HG03175 (cell line): ENCODE results near the gene MYPOP.
A peak's percentile ranks its signal among the peaks of the same experiment; 100 is the strongest.

Source experiments
- ATAC-seq: cut with Tn5 transposase; IDR thresholded peaks from one replicate; pipeline ENCODE4 v1.9.1; 2021; ENCODE audit warnings: mild to moderate bottlenecking, moderate library complexity; ENCODE audit not compliant: unreplicated experiment

The MYPOP gene, protein sequence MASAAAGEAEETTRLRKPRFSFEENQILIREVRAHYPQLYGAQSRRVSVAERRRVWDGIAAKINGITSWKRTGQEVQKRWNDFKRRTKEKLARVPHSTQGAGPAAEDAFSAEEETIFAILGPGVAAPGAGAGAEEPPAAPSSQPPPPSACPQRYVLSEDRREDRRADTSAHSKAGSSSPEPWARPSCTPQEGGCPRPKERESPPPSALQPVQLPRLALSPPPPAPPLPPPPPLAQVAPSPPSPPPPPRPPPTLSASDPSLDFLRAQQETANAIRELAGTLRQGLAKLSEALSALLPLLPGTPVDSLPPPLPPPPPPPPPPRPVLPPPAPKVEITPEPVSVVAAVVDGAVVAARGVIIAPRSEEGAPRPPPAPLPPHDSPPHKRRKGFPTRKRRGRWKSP

DNA sequence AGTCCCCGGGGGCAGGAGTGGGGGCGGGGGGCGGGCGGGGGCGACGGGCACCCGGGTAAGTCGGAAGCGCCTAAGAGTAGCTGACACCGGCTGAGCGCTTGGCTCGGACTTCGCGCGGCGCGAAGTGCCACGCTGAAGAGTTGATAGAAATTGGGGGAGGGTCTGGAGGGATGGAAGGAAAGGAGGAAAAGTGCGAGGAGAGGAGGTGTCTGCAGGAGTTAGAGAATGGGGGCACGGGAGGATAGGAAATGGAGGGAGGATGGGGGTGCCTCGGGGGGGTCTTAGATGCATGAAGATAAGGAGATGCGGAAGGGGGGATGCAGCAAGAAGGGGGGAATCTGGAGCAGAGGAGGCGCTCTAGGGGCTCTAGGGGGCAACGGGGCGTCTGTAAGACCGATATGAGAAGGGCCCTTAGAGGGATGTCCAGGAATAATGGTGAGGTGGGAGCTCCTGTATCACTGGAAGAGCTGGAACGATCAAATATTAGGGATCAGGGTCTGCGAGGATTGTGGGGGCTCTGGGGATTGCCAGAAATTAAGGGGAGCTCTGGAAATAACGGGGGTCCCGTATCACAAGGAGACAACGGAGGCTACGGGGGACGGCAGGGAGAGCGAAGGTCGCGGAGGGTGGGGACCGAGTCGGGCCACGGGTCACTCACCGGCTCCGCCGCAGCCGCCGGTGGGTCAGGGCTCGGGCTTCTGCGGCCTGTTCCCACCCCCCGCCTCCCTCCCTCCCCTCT lies at the start of gene MYPOP:
MYPOP (minus strand) TSS at position 702 of the 739 bp plus-strand sequence. CDS start 840 bp downstream, outside the sequence.
- no peak for ATAC-seq

DNA sequence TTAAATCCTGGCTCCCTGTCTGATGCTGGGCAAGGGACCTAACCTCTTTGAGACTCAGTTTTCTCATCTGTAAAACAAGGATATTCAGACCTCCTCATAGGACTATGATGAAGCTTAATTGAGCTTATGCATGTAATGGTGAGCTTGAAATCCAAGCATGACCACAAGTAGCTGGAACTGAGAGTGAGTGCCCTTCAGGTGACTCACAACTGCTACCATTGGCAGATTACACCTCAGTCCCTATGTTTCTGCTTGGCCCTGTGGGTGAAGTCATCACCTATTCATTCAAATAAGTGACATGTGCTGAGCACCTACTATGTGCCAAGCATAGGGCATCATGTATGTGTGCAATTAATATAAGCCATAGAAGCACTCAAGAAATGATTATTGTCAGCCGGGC lies 45.5 kb upstream of the MYPOP start:
- ATAC-seq = no peak

DNA sequence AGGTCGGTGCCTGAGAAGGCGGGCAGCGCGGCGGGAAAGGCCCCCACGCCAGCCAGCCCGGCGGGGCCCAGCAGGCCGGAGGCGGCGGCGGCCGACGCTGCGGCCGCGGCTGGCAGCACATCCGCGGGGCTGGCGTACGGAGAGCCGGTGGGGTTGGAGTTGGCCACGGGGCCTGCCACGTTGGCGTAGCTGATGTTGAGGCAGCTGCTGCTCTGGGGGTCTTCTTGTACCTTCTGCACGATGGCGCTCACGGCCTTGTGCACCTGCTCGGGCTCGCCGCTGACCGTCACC lies 38.0 kb upstream of the MYPOP start:
- ATAC-seq = no peak

DNA sequence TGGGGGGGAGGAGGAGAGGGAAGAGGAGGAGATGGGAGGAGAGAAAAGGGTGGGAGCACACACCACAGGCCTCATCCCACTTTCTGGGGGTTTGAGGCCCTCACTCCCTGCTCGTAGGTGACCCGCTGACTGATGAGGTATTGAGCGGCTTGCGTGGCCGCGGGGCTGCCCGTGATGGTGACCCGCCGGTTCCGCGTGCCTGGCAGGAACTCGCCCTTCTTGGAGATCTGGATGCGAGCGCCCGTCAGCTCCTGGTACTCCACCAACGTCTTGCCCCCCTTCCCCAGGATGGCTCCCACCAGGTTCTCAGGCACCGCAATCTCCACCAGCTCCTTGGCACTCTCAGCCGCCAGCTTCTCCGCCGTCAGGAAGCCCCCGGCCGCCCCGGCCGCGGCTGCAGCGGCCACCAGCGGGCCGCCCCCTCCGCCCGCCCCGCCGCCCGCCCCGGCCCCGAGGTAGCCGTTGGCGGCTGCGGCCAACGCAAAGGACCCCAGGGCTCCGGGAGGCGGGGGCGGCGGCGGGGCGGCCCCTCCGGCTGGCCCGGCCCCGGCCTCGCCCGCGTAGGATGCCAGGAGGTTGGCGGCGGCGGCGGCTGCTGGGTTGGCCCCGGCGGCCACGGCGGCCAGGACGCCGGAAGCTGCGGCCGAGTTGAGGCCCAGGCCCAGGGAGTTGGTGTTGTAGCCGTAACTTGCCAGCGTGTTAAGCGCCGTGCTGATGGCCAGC lies 37.5 kb upstream of the MYPOP start:
- no peak for ATAC-seq

DNA sequence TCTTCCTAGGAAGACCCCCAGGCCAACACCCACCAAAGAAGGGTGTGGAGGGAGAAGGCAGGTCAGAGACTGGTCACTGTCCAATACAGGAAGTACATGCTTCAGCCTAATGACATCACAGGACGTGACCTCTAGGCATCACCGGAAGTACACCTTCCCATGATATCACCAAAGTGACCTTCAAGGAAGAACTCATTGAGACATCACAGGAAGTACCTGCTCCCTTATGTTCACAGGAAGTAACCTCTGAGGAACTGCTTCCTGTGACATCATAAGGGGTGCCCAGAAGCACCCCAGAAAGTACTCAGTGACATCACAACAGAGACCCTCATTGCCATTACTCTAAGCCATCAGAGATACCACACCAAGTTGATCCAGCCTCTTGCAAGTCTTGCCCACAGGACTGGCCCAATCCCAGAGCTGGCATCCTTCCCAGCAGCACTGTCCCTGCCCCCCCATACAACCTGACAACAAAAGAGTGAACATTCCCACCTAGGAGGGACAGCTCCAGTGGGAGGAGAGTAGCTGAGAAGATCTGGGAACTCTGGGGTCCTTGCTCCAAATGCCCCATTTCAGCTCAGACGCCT lies 36.4 kb upstream of the MYPOP start:
- ATAC-seq = no peak

DNA sequence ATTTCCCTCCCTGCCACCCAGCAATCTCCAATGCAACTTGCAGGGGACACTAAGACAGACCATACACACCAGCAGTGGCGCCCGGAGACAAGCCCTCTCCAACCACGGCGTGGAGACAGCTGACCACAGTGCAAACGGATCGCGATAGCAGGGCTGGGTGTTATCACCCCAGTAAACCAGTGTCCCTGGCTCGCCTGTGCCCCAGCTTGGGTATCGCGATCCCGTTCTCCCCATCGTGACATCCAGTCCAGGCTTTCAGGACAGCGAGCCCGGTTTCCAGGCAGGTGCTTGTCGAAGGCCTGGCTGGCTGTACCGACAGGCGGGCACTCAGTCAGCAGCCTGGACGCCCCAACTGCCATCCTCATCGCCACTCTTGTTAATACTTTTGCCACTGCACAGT lies 32.9 kb upstream of the MYPOP start:
- no peak for ATAC-seq

DNA sequence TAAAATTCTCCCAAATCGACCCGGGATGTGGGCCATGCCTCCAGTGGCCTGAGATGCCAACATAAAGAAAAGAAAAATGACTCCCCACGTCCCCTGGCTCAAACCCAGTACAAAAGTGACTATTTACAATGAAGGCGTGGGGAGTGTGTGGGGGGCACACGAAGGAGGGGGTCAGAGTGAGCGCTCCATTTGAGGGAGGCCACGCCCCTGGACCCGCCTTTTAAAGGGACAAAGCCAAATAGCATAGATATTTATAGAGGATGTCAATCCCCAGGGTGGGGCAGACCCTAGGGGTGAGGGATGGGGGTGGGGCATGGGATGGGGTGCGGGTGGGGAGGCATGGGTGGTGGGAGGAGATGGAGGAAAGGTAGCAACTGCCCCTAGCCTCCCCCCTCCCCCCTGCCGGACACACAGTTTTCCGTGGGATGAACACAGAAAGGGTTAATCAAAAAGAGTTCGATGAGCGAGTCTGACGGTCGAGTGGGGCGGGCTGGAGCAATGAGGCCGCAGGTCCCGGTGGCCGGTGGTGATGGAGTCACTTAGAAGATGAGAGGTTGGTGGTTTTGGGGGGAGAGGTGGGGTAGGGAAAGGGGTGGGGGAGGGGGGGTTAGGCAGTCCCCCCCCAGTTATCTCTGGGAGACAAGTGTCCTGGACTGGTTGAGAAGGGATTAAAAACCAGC lies 32.3 kb upstream of the MYPOP start:
- no peak for ATAC-seq

DNA sequence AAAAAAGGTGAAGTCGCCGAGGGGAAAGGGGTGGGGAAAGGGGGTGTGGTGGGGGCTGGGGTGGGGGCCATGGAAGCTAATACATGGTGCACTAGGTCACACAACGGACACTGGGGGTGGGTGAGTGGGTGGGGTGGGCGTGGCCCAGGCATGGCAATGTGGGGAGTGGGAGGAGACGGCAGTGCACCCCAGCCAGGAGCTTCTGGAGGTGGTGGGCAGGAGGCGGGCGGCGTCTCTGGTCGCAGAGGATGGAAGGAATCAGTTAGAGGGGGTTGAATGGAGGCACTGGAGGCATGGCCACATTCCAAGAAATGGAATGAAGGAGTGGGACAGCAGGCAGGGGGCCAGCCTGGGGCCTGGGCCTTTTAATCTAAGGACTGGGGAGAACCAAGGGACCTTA lies 31.3 kb upstream of the MYPOP start:
- ATAC-seq = no peak

DNA sequence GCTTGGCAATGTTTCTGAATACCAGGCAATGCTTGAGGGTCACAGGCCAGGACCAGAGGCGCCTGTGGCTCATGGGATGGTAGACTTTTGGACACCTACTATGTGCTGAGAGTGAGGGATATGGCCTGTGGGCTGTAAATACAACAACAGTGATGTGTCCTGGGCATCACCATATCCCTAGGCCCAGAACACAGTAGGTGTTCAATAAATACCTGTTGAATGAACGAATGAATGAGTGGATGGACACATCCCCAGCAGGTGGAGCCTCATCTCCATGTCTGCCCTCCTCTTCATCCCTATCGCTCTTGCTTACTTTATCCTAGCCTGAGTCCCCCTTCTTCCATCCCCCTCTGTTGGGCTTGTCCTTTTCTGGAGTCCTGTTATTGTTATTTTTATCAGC lies 28.6 kb upstream of the MYPOP start:
- ATAC-seq = no peak

DNA sequence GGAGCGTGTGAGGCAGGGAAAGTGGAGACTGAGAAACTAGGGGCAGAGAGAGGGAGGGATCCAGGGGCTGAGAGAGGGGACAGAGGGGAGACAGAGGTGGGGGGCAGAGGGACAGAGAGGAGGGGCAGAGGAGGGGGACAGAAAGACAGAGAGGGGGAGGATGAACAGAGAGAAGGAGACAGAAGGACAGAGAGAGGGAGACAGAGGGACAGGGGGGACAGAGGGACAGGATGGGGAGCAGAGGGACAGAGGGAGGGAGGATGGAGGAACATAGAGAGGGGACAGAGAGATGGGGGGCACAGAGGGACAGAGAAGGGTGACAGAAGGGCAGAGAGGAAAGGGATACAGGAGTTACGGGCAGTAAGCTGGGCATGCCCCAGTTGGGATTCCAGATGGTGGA lies 26.8 kb upstream of the MYPOP start:
- no peak for ATAC-seq

DNA sequence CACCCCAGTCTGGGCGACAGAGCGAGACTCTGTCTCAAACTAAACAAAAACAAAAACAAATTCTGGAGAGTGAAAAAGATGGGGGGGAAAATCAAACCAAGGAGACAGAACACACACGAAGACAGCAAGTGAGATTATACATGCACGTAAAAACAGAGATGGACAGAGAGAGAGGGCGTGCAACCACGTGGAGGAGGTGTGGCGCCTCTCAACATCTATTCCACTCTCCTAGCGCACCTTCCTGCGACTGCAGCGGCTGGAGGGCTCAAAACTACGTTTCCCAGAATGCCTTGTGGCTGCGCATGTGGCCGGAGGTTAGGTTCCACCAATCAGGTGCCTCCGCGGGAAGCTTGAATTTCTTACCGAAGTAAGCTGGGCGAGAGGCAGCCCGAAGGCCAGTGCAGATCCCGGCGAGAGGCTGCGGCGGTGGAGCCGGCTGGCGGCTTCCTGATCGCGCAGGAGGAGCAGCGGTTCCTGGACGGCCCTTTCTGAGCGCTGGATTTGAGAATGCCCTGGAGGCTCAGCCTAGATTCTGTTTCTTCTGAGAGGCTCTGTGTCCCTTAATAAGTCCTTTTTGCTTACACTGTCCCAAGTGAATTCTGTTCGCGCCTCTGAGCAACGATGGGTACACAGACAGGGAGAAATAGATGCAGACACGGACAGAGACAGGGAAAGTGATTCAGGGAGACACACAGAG lies 25.3 kb upstream of the MYPOP start:
- ATAC-seq = peak; percentile 57

DNA sequence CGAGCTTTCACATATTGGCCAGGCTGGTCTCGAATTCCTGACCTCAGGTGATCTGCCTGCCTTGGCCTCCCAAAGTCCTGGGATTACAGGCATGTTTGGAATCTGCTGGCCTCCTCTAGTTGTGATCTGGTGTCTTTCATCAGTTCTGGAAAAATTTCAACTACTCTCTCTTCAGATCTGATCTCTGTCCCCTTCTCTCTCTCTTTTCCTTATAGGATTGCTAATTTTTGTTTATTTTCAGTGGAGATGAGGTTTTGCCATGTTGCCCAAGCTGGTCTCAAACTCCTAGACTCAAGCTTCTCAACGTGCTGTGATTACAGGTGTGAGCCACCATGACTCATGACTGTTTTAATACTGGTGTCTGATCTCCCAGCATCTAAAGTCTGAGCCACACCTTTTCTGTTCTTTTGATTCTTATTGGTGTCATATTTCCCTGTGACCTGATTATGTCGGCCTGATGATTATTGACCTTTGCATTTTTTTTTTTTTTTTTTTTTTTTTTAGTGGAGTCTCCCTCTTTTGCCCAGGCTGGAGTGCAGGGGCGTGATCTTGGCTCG lies 22.6 kb upstream of the MYPOP start:
- no peak for ATAC-seq

DNA sequence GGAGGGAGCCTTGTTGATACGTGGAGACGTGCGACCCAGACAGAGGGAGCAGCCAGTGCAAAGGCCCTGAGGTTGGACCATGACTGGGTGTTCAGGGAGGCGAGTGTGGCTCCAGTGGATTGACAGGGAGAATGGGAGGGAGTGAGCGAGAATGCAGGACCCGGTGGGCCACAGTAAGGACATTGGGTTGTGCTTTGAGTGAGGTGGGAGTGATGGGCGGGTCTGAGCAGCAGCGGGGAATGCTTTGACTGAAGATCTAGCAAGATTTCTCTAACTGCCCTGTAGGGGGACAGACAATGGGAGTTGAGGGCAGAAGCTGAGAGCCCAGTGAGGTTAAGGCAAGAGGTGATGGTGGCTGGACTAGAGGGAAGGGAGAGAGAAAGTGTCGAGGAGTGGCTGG lies 19.9 kb upstream of the MYPOP start:
- no peak for ATAC-seq

DNA sequence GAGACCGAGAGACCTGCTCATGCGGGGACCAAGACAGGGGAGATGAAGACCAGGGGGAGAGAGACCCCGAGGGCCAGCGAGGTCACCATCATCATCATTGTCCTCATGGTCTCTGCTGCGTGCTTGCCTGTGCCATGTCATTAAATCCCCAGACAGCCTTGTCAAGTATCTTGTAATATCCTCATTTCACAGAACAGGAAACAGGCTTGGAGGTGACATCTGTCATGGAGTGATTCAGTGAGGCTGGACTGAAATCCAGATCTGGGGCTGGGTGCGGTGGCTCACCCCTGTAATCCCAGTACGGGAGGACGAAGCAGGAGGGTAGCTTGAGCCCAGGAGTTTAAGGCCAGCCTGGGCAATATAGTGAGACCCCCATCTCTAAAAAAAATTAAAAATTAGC lies 18.0 kb upstream of the MYPOP start:
- ATAC-seq = no peak

DNA sequence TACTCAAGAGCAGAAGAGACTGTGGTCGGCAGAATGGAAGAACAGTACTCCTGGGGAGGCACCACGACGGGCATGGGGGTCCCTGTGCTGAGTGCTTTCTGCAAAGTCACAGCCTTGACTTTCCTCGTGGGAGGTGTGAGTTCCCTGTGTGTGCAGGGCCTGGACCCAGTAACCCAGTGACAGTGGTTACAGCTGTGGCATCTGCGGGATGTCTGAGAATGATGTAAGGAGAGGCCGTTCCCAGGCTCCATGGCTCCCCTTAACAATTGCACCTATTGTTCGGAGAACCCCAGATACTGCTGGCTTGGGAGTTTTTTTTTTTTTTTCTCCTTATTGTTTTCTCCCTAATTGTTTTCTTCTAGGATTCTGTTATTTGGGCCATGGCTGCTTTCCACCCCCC lies 17.3 kb upstream of the MYPOP start:
- no peak for ATAC-seq

DNA sequence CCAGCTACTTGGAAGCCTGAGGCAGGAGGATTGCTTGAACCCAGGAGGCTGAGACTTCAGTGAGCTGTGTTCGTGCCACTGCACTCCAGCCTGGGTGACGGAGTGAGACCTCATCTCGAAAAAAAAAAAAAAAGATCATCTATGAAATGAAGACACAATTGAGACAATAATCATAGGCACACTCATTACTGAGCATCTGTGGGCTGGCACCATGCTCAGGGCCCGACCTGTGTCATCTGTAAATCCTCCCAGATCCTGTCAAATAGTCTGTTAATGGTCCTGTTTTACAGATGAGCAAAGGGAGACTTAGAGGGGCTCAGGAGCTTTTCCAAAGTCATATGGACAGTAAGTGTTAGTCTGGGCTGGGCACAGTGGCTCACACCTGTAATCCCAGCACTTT lies 16.3 kb upstream of the MYPOP start:
- no peak for ATAC-seq

DNA sequence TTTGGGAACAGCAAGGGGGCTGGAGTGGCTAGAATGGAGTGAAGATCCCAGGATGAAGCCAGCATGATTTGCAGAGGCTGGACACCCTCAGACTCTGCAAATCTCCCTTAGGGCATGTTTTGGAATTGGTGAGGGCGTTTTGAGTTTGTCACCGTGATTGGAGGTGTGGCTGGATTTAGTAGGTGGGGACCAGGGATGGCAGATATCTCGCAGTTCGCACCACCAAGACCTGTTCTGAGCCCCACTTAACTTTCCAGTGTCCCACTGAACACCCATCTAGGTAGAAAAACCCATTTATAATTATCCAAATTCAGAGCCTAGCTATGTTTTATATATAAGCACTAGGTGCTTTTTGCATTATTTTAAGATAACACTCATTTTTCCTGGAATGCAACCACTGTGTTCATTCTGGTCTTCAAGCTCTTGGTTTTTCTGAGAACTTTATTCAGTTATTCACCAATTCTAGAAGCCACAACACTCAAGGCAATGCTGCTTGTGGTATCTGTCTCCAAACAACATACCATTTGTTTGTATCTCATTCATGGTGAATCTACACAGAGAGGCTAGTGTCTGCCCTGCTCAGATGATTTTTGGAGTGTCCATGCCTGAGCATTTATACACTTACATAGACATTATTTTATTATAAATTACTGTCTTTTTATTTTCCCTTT lies 15.1 kb upstream of the MYPOP start:
- ATAC-seq = no peak

DNA sequence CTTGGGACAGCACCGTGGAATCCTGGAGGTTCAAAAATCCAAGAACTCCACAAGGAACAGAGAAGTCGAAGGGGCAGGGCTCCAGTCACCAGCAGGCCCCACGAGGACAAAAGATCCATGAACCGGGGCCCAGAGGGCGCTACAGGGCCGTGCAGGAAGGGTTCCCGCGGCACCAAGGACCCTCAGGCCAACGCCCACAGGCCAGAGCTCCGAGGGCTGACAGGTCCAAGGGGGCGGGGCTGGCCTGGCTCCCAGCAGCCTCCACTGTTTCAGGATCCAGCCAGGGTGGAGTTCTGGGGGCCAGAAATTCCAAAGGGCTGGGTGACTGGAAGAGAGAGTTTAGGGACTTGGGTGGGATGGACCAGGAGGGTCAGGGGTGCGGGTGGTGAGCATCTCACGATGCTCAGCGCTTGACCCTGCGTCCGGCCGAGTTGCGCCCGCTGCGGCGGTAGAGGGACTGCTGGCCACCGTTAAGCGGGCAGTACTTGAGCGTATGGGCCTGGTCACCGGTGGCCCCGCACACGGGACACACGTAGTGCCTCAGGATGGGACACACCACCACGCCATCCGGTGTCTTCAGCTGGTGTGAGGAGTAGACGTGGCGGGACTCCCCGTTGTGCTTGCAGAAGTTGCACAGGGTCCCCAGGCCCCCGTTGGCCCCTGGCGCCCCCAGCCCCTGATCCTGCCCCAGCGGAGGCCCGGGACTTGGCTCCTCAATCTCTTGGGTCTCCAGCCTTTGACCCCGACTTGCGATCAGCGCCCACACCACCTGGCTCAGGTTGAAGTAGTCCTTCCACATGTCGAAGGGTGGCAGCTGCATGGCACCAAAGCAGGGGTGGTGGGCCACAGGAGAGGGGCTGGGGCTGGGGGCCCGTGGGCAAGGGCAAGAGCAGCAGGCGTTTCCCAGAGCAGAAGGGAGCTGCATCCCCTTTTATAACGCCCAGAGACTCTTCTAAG lies 11.7 kb upstream of the MYPOP start, which contains the start of gene NANOS2:
NANOS2 (minus strand) TSS at position 905 of the 957 bp plus-strand sequence; CDS start at position 820, 85 bp downstream.
- ATAC-seq = no peak
